Endothelial cell of umbilical vein (primary cell): ENCODE measurements around the gene CRTC2. TPM values are rescaled to one million over a fixed set of nuclear protein-coding genes. Genes with fewer than 3 reads are reported as not detected.
A peak's percentile ranks its signal among the peaks of the same experiment; 100 is the strongest.

Source experiments
- BruUV-seq: library from RNA; stranded (reverse); fragments of 400-500 nt; replicated peaks from 2 replicates; lab custom pipeline; 2021; lab: Mats Ljungman, UMichigan
- CTCF ChIA-PET: fragments of 300-600, 350-600 bp; sonication (Branson Sonifier 250); formaldehyde crosslinking; loops from one replicate; lab custom pipeline; 2021; ENCODE audit warnings: antibody characterized with exemption, inconsistent platforms; lab: Charles Lee
- POLR2A ChIA-PET: fragments of 300-600, 350-600 bp; sonication (Branson Sonifier 250); formaldehyde crosslinking; loops from one replicate; lab custom pipeline; 2021; ENCODE audit warnings: antibody characterized with exemption, inconsistent platforms; lab: Charles Lee
- DNase-seq: peaks from one replicate; pipeline ENCODE4 v3.0.0-alpha.2; 2011; ENCODE audit warnings: low read depth, low spot score
- FAIRE-seq: peaks from 2 replicates; lab custom pipeline; 2011; peaks lifted over from hg19 to GRCh38; lab: Jason Lieb, UNC
- H2AFZ ChIP-seq: 2 replicates; pipeline ENCODE4 v1.6.0; 2012; ENCODE audit warnings: low read depth, low read length, control low read depth, inconsistent platforms
- H3K27ac ChIP-seq: 2 replicates; pipeline ENCODE4 v1.5.1; 2011; ENCODE audit warnings: low read depth, mild to moderate bottlenecking, control low read depth, low read length, moderate library complexity; ENCODE audit not compliant: insufficient read depth
- H3K27me3 ChIP-seq, 2 experiments: 2 replicates each; pipeline versions ENCODE4 v1.6.0 to v1.6.1; 2011; ENCODE audit warnings: low read length in 2 of 2, mixed read lengths in 1 of 2; ENCODE audit not compliant: control insufficient read depth in 2 of 2, insufficient read depth in 2 of 2
- H3K36me3 ChIP-seq, 2 experiments: 2 replicates in 1 of 2; 3 replicates in 1 of 2; pipeline ENCODE4 v1.5.1; 2011; ENCODE audit warnings: low read length in 2 of 2, mild to moderate bottlenecking in 1 of 2, moderate library complexity in 1 of 2; ENCODE audit not compliant: control insufficient read depth in 2 of 2, insufficient read depth in 2 of 2; ENCODE audit errors: extremely low read depth in 1 of 2
- H3K4me1 ChIP-seq: 3 replicates; pipeline ENCODE4 v1.5.1; 2011; ENCODE audit warnings: mild to moderate bottlenecking, low read length; ENCODE audit not compliant: control insufficient read depth, insufficient read depth; ENCODE audit errors: extremely low read depth
- H3K4me2 ChIP-seq: 2 replicates; pipeline ENCODE4 v1.6.1; 2011; ENCODE audit warnings: low read length, control low read depth, mixed read lengths; ENCODE audit not compliant: insufficient read depth
- H3K4me3 ChIP-seq, 3 experiments: fragments of 200-600 bp in 1 of 3; sonication (generic), shearing (Covaris generic) in 1 of 3; replicated peaks in 1 of 3; 2 replicates each; pipeline ENCODE4 v1.5.1; 2011 to 2016; ENCODE audit warnings: control low read depth in 3 of 3, low read length in 3 of 3, mild to moderate bottlenecking in 2 of 3, inconsistent platforms in 1 of 3, low read depth in 1 of 3, moderate library complexity in 1 of 3; ENCODE audit not compliant: insufficient read depth in 1 of 3
- H3K79me2 ChIP-seq: 2 replicates; pipeline ENCODE4 v1.6.0; 2012; ENCODE audit warnings: low read length, inconsistent platforms; ENCODE audit not compliant: control insufficient read depth, insufficient read depth
- H3K9ac ChIP-seq: replicated peaks from 2 replicates; pipeline ENCODE3; 2011; ENCODE audit warnings: low read length, control low read depth; ENCODE audit not compliant: insufficient read depth; ENCODE audit errors: extremely low read depth
- H3K9me1 ChIP-seq: replicated peaks from 3 replicates; pipeline ENCODE4 v1.6.0; 2011; ENCODE audit warnings: mild to moderate bottlenecking, low read length; ENCODE audit not compliant: control insufficient read depth, insufficient read depth; ENCODE audit errors: extremely low read depth
- H3K9me3 ChIP-seq: replicated peaks from 2 replicates; pipeline ENCODE4 v1.5.1; 2012; ENCODE audit warnings: low read length, inconsistent platforms; ENCODE audit not compliant: control insufficient read depth, insufficient read depth
- H4K20me1 ChIP-seq: replicated peaks from 2 replicates; pipeline ENCODE3; 2011; ENCODE audit warnings: mild to moderate bottlenecking, low read length; ENCODE audit not compliant: control insufficient read depth, insufficient read depth; ENCODE audit errors: extremely low read depth
- GATA2 ChIP-seq: IDR thresholded peaks from 2 replicates; pipeline ENCODE4 v1.7.0; 2011; ENCODE audit warnings: low read depth, mild to moderate bottlenecking, moderate library complexity, mixed read lengths, low read length; ENCODE audit not compliant: insufficient read length, insufficient read depth
- JUN ChIP-seq: IDR thresholded peaks from 2 replicates; pipeline ENCODE4 v1.6.1; 2011; ENCODE audit warnings: borderline replicate concordance, low read depth; ENCODE audit not compliant: insufficient read length, insufficient read depth
- POLR2A ChIP-seq: IDR thresholded peaks from 2 replicates; pipeline ENCODE4 v1.6.1; 2012; ENCODE audit warnings: low read depth, mild to moderate bottlenecking, control low read depth, low read length
- POLR2AphosphoS5 ChIP-seq: IDR thresholded peaks from 2 replicates; pipeline ENCODE4 v1.6.1; 2012; ENCODE audit warnings: low read depth, mild to moderate bottlenecking, control low read depth, low read length, moderate library complexity; ENCODE audit not compliant: insufficient read depth
- dilution Hi-C: fragments of 300-500 bp; cut with MboI; formaldehyde crosslinking; loops from one replicate; pipeline ENCODE4 v1.15.0; 2019; ENCODE audit warnings: low sequenced_read_pairs; ENCODE audit not compliant: extremely low pct_ligation_motif_present
- intact Hi-C: fragments of 100-400 bp; cut with micrococcal nuclease; formaldehyde crosslinking; loops from one replicate; pipeline ENCODE4 v1.10.0; 2022
- polyA plus RNA-seq, 4 experiments: library from polyadenylated mRNA; depleted of rRNA in 3 of 4; stranded (reverse) in 3 of 4; unstranded in 1 of 4; fragments of >200 nt; gene quantifications; 2 replicates each; pipeline versions ENCODE4 v1.2.1 to v1.2.3, GENCODE V29; 2011 to 2012; ENCODE audit warnings: missing spikeins in 1 of 4
- total RNA-seq: library from RNA; stranded (reverse); gene quantifications from 2 replicates; pipeline ENCODE4 v1.2.3, GENCODE V29; 2021
- TF ChIP-seq, protein P1 (sequence below): IDR thresholded peaks from 2 replicates; pipeline ENCODE4 v1.6.1; 2011; ENCODE audit not compliant: insufficient read depth, insufficient read length

The CRTC2 gene
- total and polyA plus RNA-seq, 2 donors (not counting 3 experiments of a cell fraction or from before 2014, with no cell fraction given): 40.2 to 42.2 TPM

DNA sequence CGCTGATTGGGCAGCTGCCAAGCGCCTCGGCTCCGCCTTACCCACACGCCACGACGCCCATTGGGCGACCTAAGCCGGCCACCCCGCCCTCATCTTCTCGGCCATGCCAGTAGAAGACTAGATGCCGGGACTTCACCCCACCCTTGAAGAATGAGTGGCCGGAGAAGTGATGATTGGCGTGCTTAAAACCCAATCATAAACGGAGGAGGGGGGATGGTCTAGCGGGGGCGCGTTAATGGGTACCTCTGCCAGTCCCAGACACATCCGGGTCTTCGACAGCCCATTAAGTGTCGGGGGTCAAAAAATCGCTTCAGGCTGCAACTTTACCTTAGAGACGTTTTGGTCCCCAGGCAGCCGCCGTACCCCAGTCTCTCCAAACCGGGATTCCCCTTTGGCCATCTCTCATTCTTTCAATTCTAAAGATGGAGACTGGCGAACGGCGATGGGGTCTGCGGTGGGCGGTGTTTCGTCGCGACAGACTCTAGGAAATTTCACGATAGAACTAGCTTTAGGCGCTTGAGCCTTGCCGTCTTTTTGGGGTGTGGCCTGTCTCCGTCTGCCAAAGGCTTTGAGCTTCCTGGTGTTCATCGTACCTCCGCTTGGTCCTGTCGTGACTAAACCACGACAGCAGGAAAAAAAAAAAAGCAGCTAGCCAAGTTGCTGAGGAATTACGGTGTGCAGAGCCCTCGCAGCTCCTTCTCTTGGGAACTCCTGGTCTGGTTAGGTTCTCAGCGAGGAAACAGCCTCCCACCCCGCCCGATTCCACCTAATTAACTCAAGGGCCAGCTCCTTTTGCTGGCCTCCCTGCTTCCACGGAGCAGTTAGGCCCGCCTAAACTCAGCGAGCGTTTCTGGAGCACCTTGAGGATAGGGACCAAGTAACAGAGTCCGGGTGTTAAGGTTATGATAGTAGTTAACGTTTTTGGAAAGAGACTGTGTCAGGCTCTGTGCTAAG lies 35.2 kb downstream of the CRTC2 start, which contains the start of gene GATAD2B:
GATAD2B (minus strand) TSS at position 1 of the 954 bp plus-strand sequence. CDS start 94,625 bp downstream, outside the sequence.
- H3K36me3 ChIP-seq: peaks cover 0 to 3% of the 10 kb centered on the region in 2 experiments
- H3K79me2 ChIP-seq: peaks cover 41% of the 10 kb centered on the region
- peak within 1 kb of the TSS; percentile 79 for H3K9ac ChIP-seq
- peak within 1 kb of the TSS; percentile 71 for H3K4me2 ChIP-seq
- TF ChIP-seq POLR2AphosphoS5 (peak; percentile 64), GATA2 (no peak), JUN (no peak), POLR2A (peak; percentile 80)
- TF ChIP-seq, protein P1, sequence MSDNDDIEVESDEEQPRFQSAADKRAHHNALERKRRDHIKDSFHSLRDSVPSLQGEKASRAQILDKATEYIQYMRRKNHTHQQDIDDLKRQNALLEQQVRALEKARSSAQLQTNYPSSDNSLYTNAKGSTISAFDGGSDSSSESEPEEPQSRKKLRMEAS: no peak
- DNase-seq (peak; percentile 100), FAIRE-seq (peak; percentile 97)
- H3K27me3 ChIP-seq: no peaks in the 10 kb centered on the region
- ChIA-PET POLR2A (interaction anchor here (0.6 to 1.0 kb wide), 2 partner anchors 15 to 23 kb away, joined by 4 read pairs; partner anchors contain the start of gene DENND4B), CTCF (interaction anchor here (0.6 to 3.4 kb wide), 6 partner anchors 23 to 64 kb away, joined by 3 to 25 read pairs (median 4); partner anchors contain the start of genes DENND4B, RAB13 and SLC39A1)
- no peaks in the 10 kb centered on the region for H3K9me3 ChIP-seq
- H3K27ac ChIP-seq: peak within 1 kb of the TSS; percentile 60
- peaks cover 24% of the 10 kb centered on the region for H3K4me1 ChIP-seq
- BruUV-seq: TSS peak; percentile 91
- no peaks in the 10 kb centered on the region for H3K9me1 ChIP-seq
- dilution Hi-C loops (no loop called here), intact Hi-C loops (loop anchor here (1.0 kb wide), 6 partner anchors 23 to 297 kb away; partner anchors contain the start of genes CRTC2, DENND4B, RAB13 and UBAP2L)
- peaks cover 16% of the 10 kb centered on the region for H4K20me1 ChIP-seq
- H3K4me3 ChIP-seq: peak within 1 kb of the TSS; percentile 68 to 91 (median 85)
- peak within 1 kb of the TSS; percentile 51 for H2AFZ ChIP-seq
